Caco-2 (cell line): ENCODE data around the gene IL27RA. TPM values are rescaled to one million over a fixed set of nuclear protein-coding genes. Genes with fewer than 3 reads are reported as not detected.

Source experiments
- BruUV-seq: library from RNA; stranded (reverse); fragments of 400-500 nt; replicated peaks from 2 replicates; lab custom pipeline; 2021; lab: Mats Ljungman, UMichigan
- CTCF ChIA-PET: fragments of 300-600 bp; sonication (Branson Sonifier 250); formaldehyde crosslinking; loops from one replicate; lab custom pipeline; 2022; ENCODE audit warnings: antibody characterized with exemption; lab: Charles Lee
- POLR2A ChIA-PET: fragments of 300-600 bp; sonication (Branson Sonifier 250); formaldehyde crosslinking; loops from one replicate; lab custom pipeline; 2022; ENCODE audit warnings: antibody characterized with exemption; lab: Charles Lee
- DNase-seq, 2 experiments: peaks; one replicate each; pipeline versions ENCODE4 v3.0.0 to v3.0.0-alpha.2; 2020 to 2022
- H3K27me3 ChIP-seq: replicated peaks from 2 replicates; pipeline ENCODE4 v1.6.0; 2011; ENCODE audit warnings: low read length; ENCODE audit not compliant: control insufficient read depth, insufficient read depth
- H3K36me3 ChIP-seq: 2 replicates; pipeline ENCODE4 v1.5.1; 2011; ENCODE audit warnings: low read length; ENCODE audit not compliant: control insufficient read depth, insufficient read depth
- H3K4me1 ChIP-seq: fragments of 250-450 bp; sonication (Bioruptor Pico); 2 replicates; pipeline ENCODE4 v1.5.1; 2020; ENCODE audit warnings: mild to moderate bottlenecking
- H3K4me3 ChIP-seq: 2 replicates; pipeline ENCODE4 v1.5.1; 2011; ENCODE audit warnings: low read depth, mild to moderate bottlenecking, control low read depth, low read length
- H3K9me3 ChIP-seq: fragments of 250-450 bp; sonication (Bioruptor Pico); 2 replicates; pipeline ENCODE4 v1.5.1; 2020; ENCODE audit warnings: mild to moderate bottlenecking, moderate library complexity
- H3K27ac Mint-ChIP-seq: one replicate; pipeline ENCODE4 v1.8.0; 2022; ENCODE audit warnings: mixed read lengths; ENCODE audit not compliant: unreplicated experiment
- H3K27me3 Mint-ChIP-seq: one replicate; pipeline ENCODE4 v1.8.0; 2022; ENCODE audit warnings: mixed read lengths; ENCODE audit not compliant: insufficient read depth, unreplicated experiment
- H3K36me3 Mint-ChIP-seq: one replicate; pipeline ENCODE4 v1.8.0; 2022; ENCODE audit warnings: mild to moderate bottlenecking, mixed read lengths; ENCODE audit not compliant: insufficient read depth, unreplicated experiment
- H3K4me1 Mint-ChIP-seq: one replicate; pipeline ENCODE4 v1.8.0; 2022; ENCODE audit warnings: low read depth, mixed read lengths; ENCODE audit not compliant: unreplicated experiment
- H3K4me3 Mint-ChIP-seq: one replicate; pipeline ENCODE4 v1.8.0; 2022; ENCODE audit warnings: mild to moderate bottlenecking, moderate library complexity, mixed read lengths; ENCODE audit not compliant: unreplicated experiment
- H3K9me3 Mint-ChIP-seq: one replicate; pipeline ENCODE4 v1.8.0; 2022; ENCODE audit warnings: mixed read lengths; ENCODE audit not compliant: unreplicated experiment
- CTCF ChIP-seq, 2 experiments: fragments of 200-600 bp in 1 of 2; IDR thresholded peaks; 1 replicate in 1 of 2; 2 replicates in 1 of 2; pipeline versions ENCODE4 v1.5.1 to v1.8.0; 2011 to 2022; ENCODE audit warnings: antibody characterized with exemption in 1 of 2, control low read depth in 1 of 2, inconsistent platforms in 1 of 2, low read depth in 1 of 2, low read length in 1 of 2, mild to moderate bottlenecking in 1 of 2, moderate library complexity in 1 of 2; ENCODE audit not compliant: insufficient read depth in 1 of 2, severe bottlenecking in 1 of 2, unreplicated experiment in 1 of 2
- intact Hi-C: fragments of 100-400 bp; cut with micrococcal nuclease; formaldehyde crosslinking; loops from one replicate; pipeline ENCODE4 v1.10.0; 2022; ENCODE audit not compliant: unreplicated experiment
- total RNA-seq: library from RNA; stranded (reverse); gene quantifications from 2 replicates; pipeline ENCODE4 v1.2.3, GENCODE V29; 2022

Gene IL27RA
- total RNA-seq, 1 experiment from 2014 or later = 4.7 TPM

GRCh38 chr19:13993590-13994300 lies 37.8 kb upstream of the IL27RA start:
- no peaks in the 10 kb centered on the region for H3K9me3 Mint-ChIP-seq
- Histone ChIP-seq H3K27me3 (no peaks in the 10 kb centered on the region), H3K4me1 (no peaks in the 10 kb centered on the region), H3K36me3 (no peaks in the 10 kb centered on the region; the same call in 1 of the 2 replicates), H3K9me3 (no peaks in the 10 kb centered on the region), H3K4me3 (no peak overlapping the region)
- H3K36me3 Mint-ChIP-seq = peaks cover 10% of the 10 kb centered on the region
- ChIA-PET POLR2A (interaction anchor here (0.6 kb wide), 1 partner anchor 137 kb away, joined by 13 read pairs; no protein-coding TSS in a partner anchor), CTCF (no interaction called here)
- TF ChIP-seq CTCF (IDR thresholded peaks at IDR 0.05; ENCODE audit: insufficient read depth in 1 of 2, low read depth in 1 of 2, low read length in 1 of 2, severe bottlenecking in 1 of 2, unreplicated experiment in 1 of 2) = no peak
- H3K4me1 Mint-ChIP-seq = peaks cover 10% of the 10 kb centered on the region
- no peak for DNase-seq
- H3K27ac Mint-ChIP-seq = no peak overlapping the region
- no peak overlapping the region for H3K4me3 Mint-ChIP-seq
- H3K27me3 Mint-ChIP-seq = no peaks in the 10 kb centered on the region
- BruUV-seq = no TSS peak
- intact Hi-C loops = no loop called here

- Histone ChIP-seq H3K4me1 (no peaks in the 10 kb centered on the region), H3K9me3 (no peaks in the 10 kb centered on the region), H3K27me3 (no peaks in the 10 kb centered on the region), H3K36me3 (no peaks in the 10 kb centered on the region; the same call in 1 of the 2 replicates), H3K4me3 (no peak overlapping the region)
- Mint-ChIP-seq H3K4me1 (no peaks in the 10 kb centered on the region), H3K4me3 (no peak overlapping the region), H3K9me3 (no peaks in the 10 kb centered on the region), H3K36me3 (peaks cover 6% of the 10 kb centered on the region), H3K27ac (no peak overlapping the region), H3K27me3 (no peaks in the 10 kb centered on the region)
- intact Hi-C loops = no loop called here
- ChIA-PET CTCF (interaction anchor here (0.6 kb wide), 1 partner anchor 16 kb away, joined by 4 read pairs; no protein-coding TSS in a partner anchor), POLR2A (no interaction called here)
- no peak for TF ChIP-seq CTCF (IDR thresholded peaks at IDR 0.05; ENCODE audit: insufficient read depth in 1 of 2, low read depth in 1 of 2, low read length in 1 of 2, severe bottlenecking in 1 of 2, unreplicated experiment in 1 of 2)
- DNase-seq = no peak
- BruUV-seq = no TSS peak
Observed at GRCh38 chr19:13995017-13995728, 36.4 kb upstream of the IL27RA start.

- H3K4me1 Mint-ChIP-seq = no peaks in the 10 kb centered on the region
- H3K27me3 Mint-ChIP-seq = no peaks in the 10 kb centered on the region
- intact Hi-C loops = no loop called here
- no peaks in the 10 kb centered on the region for H3K4me1 ChIP-seq
- H3K36me3 ChIP-seq = no peaks in the 10 kb centered on the region; the same call in 1 of the 2 replicates
- no TSS peak for BruUV-seq
- ChIA-PET CTCF (interaction anchor here (0.6 kb wide), 1 partner anchor 15 kb away, joined by 4 read pairs; no protein-coding TSS in a partner anchor), POLR2A (no interaction called here)
- no peaks in the 10 kb centered on the region for H3K9me3 Mint-ChIP-seq
- no peak for TF ChIP-seq CTCF (IDR thresholded peaks at IDR 0.05; ENCODE audit: insufficient read depth in 1 of 2, low read depth in 1 of 2, low read length in 1 of 2, severe bottlenecking in 1 of 2, unreplicated experiment in 1 of 2)
- H3K9me3 ChIP-seq = no peaks in the 10 kb centered on the region
- H3K27ac Mint-ChIP-seq = no peak overlapping the region
- DNase-seq = no peak
- no peaks in the 10 kb centered on the region for H3K27me3 ChIP-seq
- H3K36me3 Mint-ChIP-seq = peaks cover 6% of the 10 kb centered on the region
- no peak overlapping the region for H3K4me3 Mint-ChIP-seq
- H3K4me3 ChIP-seq = no peak overlapping the region
Observed at GRCh38 chr19:13995878-13996765, 35.4 kb upstream of the IL27RA start.
